Bronchial epithelial cell (primary cell): ENCODE data around the gene SLC22A3. TPM values are rescaled to one million over a fixed set of nuclear protein-coding genes. Genes with fewer than 3 reads are reported as not detected.

Experiments
- DNase-seq: peaks from one replicate; pipeline ENCODE4 v3.0.0-alpha.2; 2010; ENCODE audit warnings: low read depth
- FAIRE-seq: peaks from 2 replicates; lab custom pipeline; 2011; peaks lifted over from hg19 to GRCh38; lab: Jason Lieb, UNC
- H3K27me3 ChIP-seq: 2 replicates; pipeline ENCODE4 v1.5.1; 2011; ENCODE audit warnings: low read length; ENCODE audit not compliant: control insufficient read depth, insufficient read depth
- H3K36me3 ChIP-seq: 2 replicates; pipeline ENCODE4 v1.5.1; 2011; ENCODE audit warnings: low read length; ENCODE audit not compliant: control insufficient read depth, insufficient read depth
- H3K4me3 ChIP-seq: 2 replicates; pipeline ENCODE4 v1.5.1; 2011; ENCODE audit warnings: mild to moderate bottlenecking, low read depth, low read length, control low read depth
- total RNA-seq: library from RNA; depleted of rRNA; stranded (reverse); fragments of >200 nt; gene quantifications from 2 replicates; pipeline ENCODE4 v1.2.1, GENCODE V29; 2014
- TF ChIP-seq, protein P1 (sequence below): IDR thresholded peaks from 2 replicates; pipeline ENCODE4 v1.5.1; 2011; ENCODE audit warnings: mild to moderate bottlenecking, moderate library complexity, low read length, control low read depth, inconsistent platforms; ENCODE audit not compliant: insufficient read depth, severe bottlenecking

Gene SLC22A3
- total RNA-seq, 1 donor from 2014 or later: 8.2 TPM

DNA sequence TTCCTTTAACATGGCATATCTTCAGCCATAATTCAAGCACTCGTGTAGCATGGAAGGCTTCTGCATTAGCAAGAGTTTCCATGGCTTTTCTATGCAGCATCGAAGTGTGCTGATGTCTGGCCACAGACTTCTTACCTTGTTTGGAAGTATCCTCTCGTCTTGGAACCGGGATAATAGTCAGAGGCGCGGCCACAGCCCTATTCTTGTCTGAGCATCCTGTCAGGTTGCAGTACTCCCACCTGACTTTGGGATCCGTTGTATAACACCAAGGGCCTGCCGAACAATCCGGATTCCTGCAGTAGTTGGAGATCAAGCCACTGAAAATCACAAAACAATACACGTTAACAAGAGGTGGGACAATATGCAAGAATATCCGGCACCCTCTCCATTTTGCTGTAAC, 138.9 kb downstream of the SLC22A3 start:
- FAIRE-seq (no peak), DNase-seq (no peak)
- Histone ChIP-seq H3K4me3 (no peak overlapping the region), H3K27me3 (no peaks in the 10 kb centered on the region), H3K36me3 (no peaks in the 10 kb centered on the region)
- TF ChIP-seq, protein P1, sequence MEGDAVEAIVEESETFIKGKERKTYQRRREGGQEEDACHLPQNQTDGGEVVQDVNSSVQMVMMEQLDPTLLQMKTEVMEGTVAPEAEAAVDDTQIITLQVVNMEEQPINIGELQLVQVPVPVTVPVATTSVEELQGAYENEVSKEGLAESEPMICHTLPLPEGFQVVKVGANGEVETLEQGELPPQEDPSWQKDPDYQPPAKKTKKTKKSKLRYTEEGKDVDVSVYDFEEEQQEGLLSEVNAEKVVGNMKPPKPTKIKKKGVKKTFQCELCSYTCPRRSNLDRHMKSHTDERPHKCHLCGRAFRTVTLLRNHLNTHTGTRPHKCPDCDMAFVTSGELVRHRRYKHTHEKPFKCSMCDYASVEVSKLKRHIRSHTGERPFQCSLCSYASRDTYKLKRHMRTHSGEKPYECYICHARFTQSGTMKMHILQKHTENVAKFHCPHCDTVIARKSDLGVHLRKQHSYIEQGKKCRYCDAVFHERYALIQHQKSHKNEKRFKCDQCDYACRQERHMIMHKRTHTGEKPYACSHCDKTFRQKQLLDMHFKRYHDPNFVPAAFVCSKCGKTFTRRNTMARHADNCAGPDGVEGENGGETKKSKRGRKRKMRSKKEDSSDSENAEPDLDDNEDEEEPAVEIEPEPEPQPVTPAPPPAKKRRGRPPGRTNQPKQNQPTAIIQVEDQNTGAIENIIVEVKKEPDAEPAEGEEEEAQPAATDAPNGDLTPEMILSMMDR: no peak

DNA sequence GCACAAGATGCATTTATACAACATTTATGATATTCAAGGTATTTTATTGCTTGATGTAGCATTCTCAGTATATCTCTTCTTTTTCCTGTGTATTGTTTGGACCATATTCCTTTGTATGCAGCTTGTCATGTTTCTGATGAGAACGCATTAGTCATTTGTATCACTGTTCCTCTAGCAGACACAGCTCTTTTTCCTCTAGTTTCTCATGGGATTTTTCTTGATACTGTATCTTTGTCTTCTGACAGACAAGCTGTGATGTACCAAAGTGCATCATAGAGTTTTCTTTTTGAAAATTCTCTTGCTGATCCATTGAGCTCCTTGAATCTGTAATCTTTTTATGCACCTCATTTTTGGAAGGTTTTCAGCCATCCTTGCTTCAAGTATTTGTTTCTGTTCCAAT, 140.9 kb downstream of the SLC22A3 start:
- FAIRE-seq: no peak
- TF ChIP-seq, protein P1: no peak
- no peaks in the 10 kb centered on the region for H3K27me3 ChIP-seq
- H3K36me3 ChIP-seq: no peaks in the 10 kb centered on the region
- no peak for DNase-seq
- no peak overlapping the region for H3K4me3 ChIP-seq

DNA sequence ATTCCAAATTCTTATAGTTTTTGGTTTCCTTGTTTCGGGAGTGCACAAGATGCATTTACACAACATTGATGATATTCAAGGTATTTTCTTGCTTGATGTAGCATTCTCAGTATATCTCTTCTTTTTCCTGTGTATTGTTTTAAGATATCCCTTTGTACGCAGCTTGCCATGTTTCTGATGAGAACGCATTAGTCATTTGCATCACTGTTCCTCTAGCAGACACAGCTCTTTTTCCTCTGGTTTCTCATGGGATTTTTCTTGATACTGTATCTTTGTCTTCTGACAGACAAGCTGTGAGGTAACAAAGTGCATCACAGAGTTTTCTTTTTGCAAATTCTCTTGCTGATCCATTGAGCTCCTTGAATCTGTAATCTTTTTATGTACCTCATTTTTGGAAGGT, 146.4 kb downstream of the SLC22A3 start:
- no peaks in the 10 kb centered on the region for H3K36me3 ChIP-seq
- H3K27me3 ChIP-seq: no peaks in the 10 kb centered on the region
- TF ChIP-seq, protein P1: no peak
- no peak overlapping the region for H3K4me3 ChIP-seq
- FAIRE-seq (no peak), DNase-seq (no peak)

DNA sequence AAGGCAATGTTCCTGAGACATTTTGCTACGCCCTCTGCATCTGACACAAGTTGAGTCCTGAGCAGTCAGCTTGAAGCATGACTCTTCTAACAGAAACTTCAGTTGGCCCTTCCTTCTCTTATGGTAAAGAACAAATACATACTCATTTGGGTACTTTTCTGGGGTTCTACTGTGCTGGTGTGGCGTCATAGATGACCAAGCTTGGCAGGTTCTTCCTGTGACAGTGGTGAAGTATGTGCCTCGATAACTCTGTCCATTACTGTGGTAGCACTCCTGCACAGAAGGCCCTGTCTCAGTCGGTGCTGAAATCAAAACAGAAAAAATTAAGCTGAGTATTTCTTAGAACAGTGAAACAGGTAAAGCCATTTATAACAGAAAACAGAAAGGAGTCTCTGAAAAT, 152.5 kb downstream of the SLC22A3 start:
- FAIRE-seq (no peak), DNase-seq (no peak)
- TF ChIP-seq, protein P1: no peak
- no peaks in the 10 kb centered on the region for H3K36me3 ChIP-seq
- H3K27me3 ChIP-seq: no peaks in the 10 kb centered on the region
- H3K4me3 ChIP-seq: no peak overlapping the region

Other genes starting within 250 kb of the SLC22A3 start
- under 0.01 and 1.3 TPM in 2 replicates for gene SLC22A1, start 226.6 kb upstream of the SLC22A3 start, total RNA-seq
- gene SLC22A2, start 89.6 kb upstream of the SLC22A3 start, total RNA-seq: not detected in 2 replicates